H1 (cell line): ENCODE results near the gene NTPCR. TPM values are rescaled to one million over a fixed set of nuclear protein-coding genes. Genes with fewer than 3 reads are reported as not detected.

Experiments used
- CTCF ChIA-PET: fragments of 300-600 bp; sonication (Branson Sonifier 250); formaldehyde crosslinking; loops from one replicate; lab custom pipeline; 2021; ENCODE audit not compliant: partially characterized antibody; lab: Charles Lee
- POLR2A ChIA-PET: fragments of 300-600 bp; sonication (Branson Sonifier 250); formaldehyde crosslinking; loops from one replicate; lab custom pipeline; 2021; ENCODE audit warnings: inconsistent platforms; ENCODE audit not compliant: partially characterized antibody; lab: Charles Lee
- DNase-seq, 2 experiments: peaks; one replicate each; pipeline versions ENCODE4 v3.0.0 to v3.0.0-alpha.2; 2010 to 2022; ENCODE audit warnings: low spot score in 2 of 2, low read depth in 1 of 2, mixed read lengths in 1 of 2
- FAIRE-seq: peaks from 2 replicates; lab custom pipeline; 2011; peaks lifted over from hg19 to GRCh38; lab: Jason Lieb, UNC
- H2AFZ ChIP-seq: 2 replicates; pipeline ENCODE4 v1.8.1; 2012; ENCODE audit warnings: low read length, inconsistent platforms
- H2AK5ac ChIP-seq: 2 replicates; pipeline ENCODE4 v1.6.1; 2013; ENCODE audit warnings: low read depth, low read length
- H2BK120ac ChIP-seq: replicated peaks from 2 replicates; pipeline ENCODE3; 2013; ENCODE audit warnings: low read depth, low read length, inconsistent platforms
- H2BK12ac ChIP-seq: 2 replicates; pipeline ENCODE4 v1.6.1; 2013; ENCODE audit warnings: low read depth, low read length
- H2BK15ac ChIP-seq: 2 replicates; pipeline ENCODE4 v1.6.1; 2013; ENCODE audit warnings: low read length
- H2BK20ac ChIP-seq: 2 replicates; pipeline ENCODE4 v1.6.1; 2013; ENCODE audit warnings: low read length
- H2BK5ac ChIP-seq: 2 replicates; pipeline ENCODE4 v1.6.1; 2013; ENCODE audit warnings: low read depth, low read length
- H3K14ac ChIP-seq: 2 replicates; pipeline ENCODE4 v1.6.1; 2013; ENCODE audit warnings: inconsistent platforms; ENCODE audit not compliant: insufficient read length
- H3K18ac ChIP-seq: 2 replicates; pipeline ENCODE4 v1.6.1; 2013; ENCODE audit warnings: low read length; ENCODE audit errors: extremely low read depth
- H3K23ac ChIP-seq: 2 replicates; pipeline ENCODE4 v1.6.1; 2013; ENCODE audit warnings: inconsistent platforms; ENCODE audit not compliant: insufficient read length
- H3K23me2 ChIP-seq: 2 replicates; pipeline ENCODE4 v1.6.1; 2013; ENCODE audit warnings: low read depth, low read length
- H3K27ac ChIP-seq: 2 replicates; pipeline ENCODE4 v1.6.1; 2011; ENCODE audit warnings: low read depth, low read length, inconsistent platforms
- H3K27me3 ChIP-seq, 4 experiments: replicated peaks in 1 of 4; 1 replicate in 1 of 4; 2 replicates in 3 of 4; pipeline versions ENCODE4 v1.6.1 to v1.8.1; 2011 to 2013; ENCODE audit warnings: low read length in 3 of 4, mild to moderate bottlenecking in 3 of 4, inconsistent platforms in 2 of 4, mixed read lengths in 2 of 4, moderate library complexity in 1 of 4; ENCODE audit not compliant: control insufficient read depth in 3 of 4, insufficient read depth in 3 of 4; ENCODE audit errors: extremely low read depth in 1 of 4
- H3K36me3 ChIP-seq, 4 experiments: 2 replicates each; pipeline versions ENCODE4 v1.6.1 to v1.8.1; 2011 to 2013; ENCODE audit warnings: mild to moderate bottlenecking in 4 of 4, low read length in 3 of 4, moderate library complexity in 2 of 4, control low read depth in 1 of 4, inconsistent platforms in 1 of 4; ENCODE audit not compliant: insufficient read depth in 4 of 4, control insufficient read depth in 2 of 4
- H3K4ac ChIP-seq: replicated peaks from 2 replicates; pipeline ENCODE3; 2013; ENCODE audit warnings: low read length, low read depth, mixed read lengths, inconsistent platforms; ENCODE audit not compliant: insufficient read length
- H3K4me1 ChIP-seq, 4 experiments: replicated peaks in 1 of 4; 1 replicate in 1 of 4; 2 replicates in 3 of 4; pipeline versions ENCODE4 v1.6.1 to v1.8.1; 2011 to 2013; ENCODE audit warnings: low read length in 3 of 4, inconsistent platforms in 2 of 4, mixed read lengths in 1 of 4; ENCODE audit not compliant: insufficient read depth in 4 of 4, control insufficient read depth in 3 of 4
- H3K4me2 ChIP-seq, 2 experiments: 2 replicates each; pipeline versions ENCODE4 v1.6.1 to v1.8.1; 2011 to 2013; ENCODE audit warnings: low read depth in 2 of 2, low read length in 2 of 2, control low read depth in 1 of 2, inconsistent platforms in 1 of 2, mild to moderate bottlenecking in 1 of 2; ENCODE audit not compliant: insufficient read depth in 1 of 2
- H3K4me3 ChIP-seq, 4 experiments: fragments of 200-600, 300-600 bp in 1 of 4; sonication (generic), shearing (Covaris generic), sonication (Bioruptor Twin) in 1 of 4; 2 replicates each; pipeline versions ENCODE4 v1.5.1 to v1.8.1; 2011 to 2016; ENCODE audit warnings: low read length in 4 of 4, low read depth in 3 of 4, control low read depth in 2 of 4, inconsistent platforms in 2 of 4, mild to moderate bottlenecking in 2 of 4, mixed read lengths in 1 of 4, moderate library complexity in 1 of 4; ENCODE audit not compliant: insufficient read depth in 2 of 4; ENCODE audit errors: extremely low read depth in 1 of 4
- H3K56ac ChIP-seq: replicated peaks from 2 replicates; pipeline ENCODE3; 2013; ENCODE audit warnings: low read depth, mild to moderate bottlenecking, mixed read lengths, low read length, inconsistent platforms; ENCODE audit not compliant: insufficient read length
- H3K79me1 ChIP-seq: 2 replicates; pipeline ENCODE4 v1.6.1; 2013; ENCODE audit warnings: low read depth, low read length, control low read depth
- H3K79me2 ChIP-seq, 2 experiments: 2 replicates each; pipeline versions ENCODE4 v1.6.1 to v1.8.1; 2012 to 2013; ENCODE audit warnings: low read length in 2 of 2, mild to moderate bottlenecking in 2 of 2, inconsistent platforms in 1 of 2; ENCODE audit not compliant: insufficient read depth in 2 of 2, control insufficient read depth in 1 of 2
- H3K9ac ChIP-seq, 4 experiments: replicated peaks in 1 of 4; 1 replicate in 1 of 4; 2 replicates in 3 of 4; pipeline versions ENCODE4 v1.6.1 to v1.8.1; 2011 to 2013; ENCODE audit warnings: low read depth in 3 of 4, low read length in 3 of 4, control low read depth in 2 of 4, mild to moderate bottlenecking in 2 of 4, moderate library complexity in 2 of 4, inconsistent platforms in 1 of 4; ENCODE audit errors: extremely low read depth in 1 of 4
- H3K9me3 ChIP-seq, 2 experiments: 2 replicates each; pipeline versions ENCODE4 v1.6.1 to v1.8.1; 2012 to 2013; ENCODE audit warnings: mild to moderate bottlenecking in 2 of 2, moderate library complexity in 2 of 2, control low read depth in 1 of 2, inconsistent platforms in 1 of 2, low read depth in 1 of 2, low read length in 1 of 2, mixed read lengths in 1 of 2; ENCODE audit not compliant: insufficient read depth in 2 of 2
- H4K20me1 ChIP-seq, 2 experiments: replicated peaks in 1 of 2; 2 replicates each; pipeline versions ENCODE3 to v1.8.1; 2011 to 2013; ENCODE audit warnings: inconsistent platforms in 2 of 2, low read length in 2 of 2, mild to moderate bottlenecking in 1 of 2; ENCODE audit not compliant: insufficient read depth in 2 of 2, control insufficient read depth in 1 of 2
- H4K5ac ChIP-seq: 2 replicates; pipeline ENCODE4 v1.6.1; 2013; ENCODE audit warnings: low read length, low read depth, mixed read lengths, inconsistent platforms; ENCODE audit not compliant: insufficient read length
- H4K8ac ChIP-seq: 2 replicates; pipeline ENCODE4 v1.8.0; 2013; ENCODE audit warnings: mild to moderate bottlenecking, moderate library complexity, low read length, inconsistent platforms; ENCODE audit not compliant: insufficient read depth; ENCODE audit errors: extremely low read depth
- H4K91ac ChIP-seq: replicated peaks from 2 replicates; pipeline ENCODE3; 2013; ENCODE audit warnings: low read length, mixed read lengths, inconsistent platforms; ENCODE audit not compliant: insufficient read length
- CBX8 ChIP-seq: fragments of 300-800, 300-1000 bp; sonication (generic); IDR thresholded peaks from 2 replicates; pipeline ENCODE4 v1.7.1; 2016; ENCODE audit warnings: low read depth, low read length, borderline replicate concordance
- CREB1 ChIP-seq: IDR thresholded peaks from 2 replicates; pipeline ENCODE4 v1.6.1; 2012; ENCODE audit warnings: inconsistent platforms
- KDM1A ChIP-seq: fragments of 200-600, 300-600 bp; sonication (generic); IDR thresholded peaks from 2 replicates; pipeline ENCODE4 v1.7.1; 2016; ENCODE audit warnings: mild to moderate bottlenecking, low read length, borderline replicate concordance
- MAX ChIP-seq: IDR thresholded peaks from 2 replicates; pipeline ENCODE4 v1.6.1; 2012; ENCODE audit warnings: inconsistent platforms
- POLR2AphosphoS5 ChIP-seq: IDR thresholded peaks from 2 replicates; pipeline ENCODE4 v1.6.1; 2011; ENCODE audit warnings: low read depth, low read length
- RAD21 ChIP-seq, 2 experiments: IDR thresholded peaks in 1 of 2; conservative IDR thresholded peaks in 1 of 2; 2 replicates each; pipeline ENCODE4 v1.6.1; 2011; ENCODE audit warnings: low read depth in 2 of 2, low read length in 2 of 2, improper control_type of control experiment in 1 of 2, inconsistent platforms in 1 of 2, mild to moderate bottlenecking in 1 of 2, moderate library complexity in 1 of 2
- SP1 ChIP-seq: IDR thresholded peaks from 2 replicates; pipeline ENCODE4 v1.6.1; 2011; ENCODE audit warnings: low read depth, low read length
- YY1 ChIP-seq: IDR thresholded peaks from 2 replicates; pipeline ENCODE4 v1.6.1; 2011; ENCODE audit warnings: low read depth, mild to moderate bottlenecking, low read length
- WGBS, 2 experiments: shearing (Covaris generic) in 1 of 2; methylation state at CpG; one replicate each; pipeline versions ENCODE4 v1.1.6 to v1.1.7; 2013 to 2015; ENCODE audit warnings: low lambda C conversion rate in 2 of 2, mixed read lengths in 2 of 2, inconsistent platforms in 1 of 2, low coverage in 1 of 2, missing lambda C conversion rate in 1 of 2; ENCODE audit not compliant: insufficient replicate concordance in 2 of 2, insufficient coverage in 1 of 2, insufficient read length in 1 of 2; ENCODE audit errors: extremely low coverage in 1 of 2, missing lambda C conversion rate in 1 of 2; 5-methylcytosine and 5-hydroxymethylcytosine counted together
- polyA plus RNA-seq, 7 experiments: library from polyadenylated mRNA; depleted of rRNA in 3 of 7; stranded (reverse) in 5 of 7; unstranded in 2 of 7; fragments of >200 nt in 5 of 7; fragments of 200-250 nt in 2 of 7; gene quantifications; 1 replicate in 5 of 7; 2 replicates in 1 of 7; 4 replicates in 1 of 7; pipeline versions ENCODE4 v1.2.1 to v1.2.3, GENCODE V29; 2011 to 2013; ENCODE audit warnings: missing spikeins in 2 of 7, mixed read lengths in 2 of 7
- total RNA-seq: library from RNA; stranded (reverse); fragmentation: NEBNext Ultra II Directional; extraction: Animal tissue kit (Norgen Biotek cat#: 25700); gene quantifications from 2 replicates; pipeline ENCODE4 v1.2.1, GENCODE V29; 2021
- TF ChIP-seq, protein P1 (sequence below), 3 experiments: IDR thresholded peaks; 1 replicate in 2 of 3; 2 replicates in 1 of 3; pipeline versions ENCODE4 v1.5.1 to v1.6.1; 2011; ENCODE audit warnings: low read length in 3 of 3, mild to moderate bottlenecking in 3 of 3, inconsistent platforms in 2 of 3, low read depth in 1 of 3, moderate library complexity in 1 of 3; ENCODE audit not compliant: insufficient read depth in 1 of 3; ENCODE audit errors: control extremely low read depth in 1 of 3

The NTPCR gene
- total and polyA plus RNA-seq, 2 of the 8 experiments (the other 6 are each of a cell fraction or from before 2014, with no cell fraction given), result 22.6 to 73.1 TPM

GRCh38 chr1:233025157-233025556, 74.7 kb downstream of the NTPCR start:
- Histone ChIP-seq H3K9me3 (no peaks in the 10 kb centered on the region), H3K4me3 (no peak overlapping the region), H2AFZ (no peak overlapping the region), H3K56ac (no peak overlapping the region), H3K4me2 (no peak overlapping the region), H3K18ac (no peak overlapping the region), H3K79me1 (no peaks in the 10 kb centered on the region; the same call in 1 of the 2 replicates), H4K20me1 (no peaks in the 10 kb centered on the region), H2BK20ac (no peak overlapping the region), H3K36me3 (no peaks in the 10 kb centered on the region), H2BK5ac (no peak overlapping the region), H3K27ac (no peak overlapping the region)
- 78% methylated on average over 12 of the region's 12 CpGs; no CpG with 5 or more reads in 1 of the 2 experiments for WGBS, 2 experiments
- peak; percentile 50 to 60 for DNase-seq
- TF ChIP-seq SP1 (no peak), RAD21 (IDR thresholded peaks at IDR 0.05 in 1 of 2, conservative IDR thresholded peaks at IDR 0.05 in 1 of 2; ENCODE audit: low read depth in 2 of 2, low read length in 2 of 2) (peak; percentile 81 to 83), CBX8 (no peak), MAX (peak; percentile 70), CREB1 (0 out of 2 replicates have a peak, but pooled peaks have one; percentile 26), KDM1A (no peak), YY1 (peak; percentile 84), POLR2AphosphoS5 (peak; percentile 44; the same call in 1 of the 2 replicates)
- TF ChIP-seq, protein P1, sequence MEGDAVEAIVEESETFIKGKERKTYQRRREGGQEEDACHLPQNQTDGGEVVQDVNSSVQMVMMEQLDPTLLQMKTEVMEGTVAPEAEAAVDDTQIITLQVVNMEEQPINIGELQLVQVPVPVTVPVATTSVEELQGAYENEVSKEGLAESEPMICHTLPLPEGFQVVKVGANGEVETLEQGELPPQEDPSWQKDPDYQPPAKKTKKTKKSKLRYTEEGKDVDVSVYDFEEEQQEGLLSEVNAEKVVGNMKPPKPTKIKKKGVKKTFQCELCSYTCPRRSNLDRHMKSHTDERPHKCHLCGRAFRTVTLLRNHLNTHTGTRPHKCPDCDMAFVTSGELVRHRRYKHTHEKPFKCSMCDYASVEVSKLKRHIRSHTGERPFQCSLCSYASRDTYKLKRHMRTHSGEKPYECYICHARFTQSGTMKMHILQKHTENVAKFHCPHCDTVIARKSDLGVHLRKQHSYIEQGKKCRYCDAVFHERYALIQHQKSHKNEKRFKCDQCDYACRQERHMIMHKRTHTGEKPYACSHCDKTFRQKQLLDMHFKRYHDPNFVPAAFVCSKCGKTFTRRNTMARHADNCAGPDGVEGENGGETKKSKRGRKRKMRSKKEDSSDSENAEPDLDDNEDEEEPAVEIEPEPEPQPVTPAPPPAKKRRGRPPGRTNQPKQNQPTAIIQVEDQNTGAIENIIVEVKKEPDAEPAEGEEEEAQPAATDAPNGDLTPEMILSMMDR (IDR thresholded peaks at IDR 0.05; ENCODE audit: control extremely low read depth in 1 of 3, insufficient read depth in 1 of 3, low read depth in 1 of 3, low read length in 3 of 3), result peak; percentile 73 to 85 (median 74)
- TF ChIP-seq, all 59 proteins: peak for 6
- Histone ChIP-seq H4K91ac (no peak overlapping the region), H3K14ac (no peak overlapping the region), H4K8ac (peak overlapping the region; percentile 22; the same call in 1 of the 2 replicates), H3K9ac (no peak overlapping the region), H2BK12ac (no peak overlapping the region), H3K4me1 (no peaks in the 10 kb centered on the region; a peak in 1 of 7 replicates), H2BK15ac (no peak overlapping the region), H2AK5ac (no peak overlapping the region), H2BK120ac (no peak overlapping the region), H3K79me2 (no peaks in the 10 kb centered on the region), H3K4ac (no peak overlapping the region), H4K5ac (no peak overlapping the region), H3K27me3 (no peaks in the 10 kb centered on the region), H3K23me2 (no peaks in the 10 kb centered on the region), H3K23ac (no peak overlapping the region)
- ChIA-PET POLR2A (no interaction called here), CTCF (interaction anchor here (0.7 to 4.3 kb wide), 27 partner anchors 9 to 406 kb away, joined by 3 to 19 read pairs (median 3); partner anchors contain the start of gene SIPA1L2)
- FAIRE-seq, result peak; percentile 63
